Chondrocyte (in vitro differentiated cells): ENCODE measurements around the gene LITAFD. TPM values are rescaled to one million over a fixed set of nuclear protein-coding genes. Genes with fewer than 3 reads are reported as not detected.
A peak's percentile ranks its signal among the peaks of the same experiment; 100 is the strongest.

Experiments used
- DNase-seq: peaks from one replicate; pipeline ENCODE4 v3.0.0; 2021; ENCODE audit warnings: mixed read lengths, low spot score
- H3K27ac Mint-ChIP-seq: one replicate; pipeline ENCODE4 v1.8.0; 2021; ENCODE audit warnings: mild to moderate bottlenecking, moderate library complexity, mixed read lengths; ENCODE audit not compliant: unreplicated experiment
- H3K27me3 Mint-ChIP-seq: 2 replicates; pipeline ENCODE4 v1.8.0; 2021; ENCODE audit warnings: low read depth, mixed read lengths
- H3K36me3 Mint-ChIP-seq: 2 replicates; pipeline ENCODE4 v1.8.0; 2021; ENCODE audit warnings: low read depth, mixed read lengths
- H3K4me1 Mint-ChIP-seq: 2 replicates; pipeline ENCODE4 v1.8.0; 2021; ENCODE audit warnings: low read depth, mild to moderate bottlenecking, mixed read lengths
- H3K4me3 Mint-ChIP-seq: one replicate; pipeline ENCODE4 v1.8.0; 2021; ENCODE audit warnings: mild to moderate bottlenecking, moderate library complexity, mixed read lengths; ENCODE audit not compliant: unreplicated experiment
- H3K9me3 Mint-ChIP-seq: 2 replicates; pipeline ENCODE4 v1.8.0; 2021; ENCODE audit warnings: low read depth, mixed read lengths
- CTCF ChIP-seq: fragments of 200-600 bp; sonication (generic); IDR thresholded peaks from 2 replicates; pipeline ENCODE4 v1.5.0; 2021; ENCODE audit warnings: antibody characterized with exemption, mild to moderate bottlenecking, moderate library complexity
- total RNA-seq: library from RNA; stranded (reverse); gene quantifications from 3 replicates; pipeline ENCODE4 v1.2.1, GENCODE V29; 2021

Gene LITAFD
- total RNA-seq, 1 donor from 2014 or later = not detected

GRCh38 chr16:8887431-8887765 is 5.2 kb downstream of the LITAFD start:
- no peak for TF ChIP-seq CTCF
- Mint-ChIP-seq H3K4me3 (no peak overlapping the region), H3K36me3 (peaks cover 15% of the 10 kb centered on the region), H3K4me1 (peaks cover 36% of the 10 kb centered on the region), H3K27me3 (no peaks in the 10 kb centered on the region), H3K9me3 (no peaks in the 10 kb centered on the region), H3K27ac (no peak overlapping the region)
- DNase-seq = peak; percentile 53

- Mint-ChIP-seq H3K36me3 (peaks cover 15% of the 10 kb centered on the region), H3K4me3 (no peak overlapping the region), H3K9me3 (no peaks in the 10 kb centered on the region), H3K27ac (no peak overlapping the region), H3K27me3 (no peaks in the 10 kb centered on the region), H3K4me1 (peaks cover 36% of the 10 kb centered on the region)
- no peak for TF ChIP-seq CTCF
- DNase-seq = peak; percentile 87
Measured at GRCh38 chr16:8887952-8888560, 5.9 kb downstream of the LITAFD start.

GRCh38 chr16:8888951-8889892 is 7.1 kb downstream of the LITAFD start:
- Mint-ChIP-seq H3K9me3 (no peaks in the 10 kb centered on the region), H3K36me3 (peaks cover 17% of the 10 kb centered on the region), H3K27me3 (no peaks in the 10 kb centered on the region), H3K4me3 (no peak overlapping the region), H3K4me1 (peaks cover 36% of the 10 kb centered on the region), H3K27ac (no peak overlapping the region)
- DNase-seq = peak; percentile 75
- no peak for TF ChIP-seq CTCF

GRCh38 chr16:8889893-8890548 is 7.9 kb downstream of the LITAFD start:
- no peaks in the 10 kb centered on the region for H3K27me3 Mint-ChIP-seq
- no peaks in the 10 kb centered on the region for H3K9me3 Mint-ChIP-seq
- H3K36me3 Mint-ChIP-seq = peaks cover 23% of the 10 kb centered on the region
- no peak overlapping the region for H3K27ac Mint-ChIP-seq
- no peak for TF ChIP-seq CTCF
- peak; percentile 35 for DNase-seq
- no peak overlapping the region for H3K4me3 Mint-ChIP-seq
- peaks cover 36% of the 10 kb centered on the region for H3K4me1 Mint-ChIP-seq

- no peak for TF ChIP-seq CTCF
- Mint-ChIP-seq H3K9me3 (no peaks in the 10 kb centered on the region), H3K36me3 (peaks cover 28% of the 10 kb centered on the region)
Measured at GRCh38 chr16:8890549-8890921, 8.4 kb downstream of the LITAFD start.

More at GRCh38 chr16:8890549-8890921, 8.4 kb downstream of the LITAFD start:
- peaks cover 36% of the 10 kb centered on the region for H3K4me1 Mint-ChIP-seq
- DNase-seq = peak; percentile 35
- no peaks in the 10 kb centered on the region for H3K27me3 Mint-ChIP-seq
- no peak overlapping the region for H3K27ac Mint-ChIP-seq
- H3K4me3 Mint-ChIP-seq = no peak overlapping the region
